A673 (cell line): Measurements from ENCODE around the gene FBLN2. TPM values are rescaled to one million over a fixed set of nuclear protein-coding genes. Genes with fewer than 3 reads are reported as not detected.

Experiments used
- BruUV-seq: library from RNA; stranded (reverse); fragments of 400-500 nt; replicated peaks from 2 replicates; lab custom pipeline; 2021; lab: Mats Ljungman, UMichigan
- CTCF ChIA-PET: fragments of 300-600 bp; sonication (Branson Sonifier 250); formaldehyde crosslinking; loops from one replicate; lab custom pipeline; 2022; ENCODE audit warnings: antibody characterized with exemption; lab: Charles Lee
- POLR2A ChIA-PET: fragments of 300-600 bp; sonication (Branson Sonifier 250); formaldehyde crosslinking; loops from one replicate; lab custom pipeline; 2022; ENCODE audit warnings: antibody characterized with exemption; ENCODE audit not compliant: low non-redundant PET; lab: Charles Lee
- DNase-seq: peaks from one replicate; pipeline ENCODE4 v3.0.0-alpha.2; 2015; ENCODE audit warnings: low spot score
- H3K27ac ChIP-seq: fragments of 200-600 bp; sonication (generic); 2 replicates; pipeline ENCODE4 v1.5.1; 2016; ENCODE audit warnings: mixed run types, low read depth, mild to moderate bottlenecking, mixed read lengths, antibody characterized with exemption, low read length; ENCODE audit not compliant: poor library complexity, severe bottlenecking
- H3K27me3 ChIP-seq: fragments of 200-600 bp; sonication (generic); replicated peaks from 2 replicates; pipeline ENCODE4 v1.6.1; 2017; ENCODE audit warnings: mixed run types, low read depth, mild to moderate bottlenecking, mixed read lengths, antibody characterized with exemption, low read length; ENCODE audit not compliant: insufficient read depth, poor library complexity
- H3K36me3 ChIP-seq: fragments of 200-600 bp; sonication (generic); 2 replicates; pipeline ENCODE4 v1.6.1; 2016; ENCODE audit warnings: mixed run types, mild to moderate bottlenecking, mixed read lengths, antibody characterized with exemption, low read length; ENCODE audit not compliant: insufficient read depth, poor library complexity, severe bottlenecking
- H3K4me1 ChIP-seq: fragments of 200-600 bp; sonication (generic); 2 replicates; pipeline ENCODE4 v1.6.1; 2017; ENCODE audit warnings: mixed run types, mild to moderate bottlenecking, mixed read lengths, antibody characterized with exemption, low read length; ENCODE audit not compliant: insufficient read depth, poor library complexity, severe bottlenecking
- H3K4me3 ChIP-seq: fragments of 200-600 bp; sonication (generic); 2 replicates; pipeline ENCODE4 v1.5.1; 2016; ENCODE audit warnings: low read depth, mixed run types, mild to moderate bottlenecking, mixed read lengths, low read length; ENCODE audit not compliant: poor library complexity, severe bottlenecking
- H3K9me3 ChIP-seq: fragments of 200-600 bp; sonication (generic); 2 replicates; pipeline ENCODE4 v1.6.1; 2016; ENCODE audit warnings: mixed run types, low read depth, mild to moderate bottlenecking, mixed read lengths, antibody characterized with exemption, low read length; ENCODE audit not compliant: poor library complexity, severe bottlenecking
- EZH2 ChIP-seq: fragments of 200-600 bp; sonication (generic); IDR thresholded peaks from 2 replicates; pipeline ENCODE4 v1.6.1; 2017; ENCODE audit warnings: borderline replicate concordance, low read depth, mild to moderate bottlenecking, mixed read lengths, antibody characterized with exemption, low read length; ENCODE audit not compliant: poor library complexity, severe bottlenecking
- intact Hi-C: fragments of 100-400 bp; cut with micrococcal nuclease; formaldehyde crosslinking; loops from one replicate; pipeline ENCODE4 v1.10.0; 2022; ENCODE audit not compliant: unreplicated experiment
- total RNA-seq: library from RNA; stranded (reverse); gene quantifications from 2 replicates; pipeline ENCODE4 v1.2.3, GENCODE V29; 2021
- TF ChIP-seq, protein P1 (sequence below): fragments of 300-800, 200-600 bp; sonication (generic); conservative IDR thresholded peaks from 2 replicates; pipeline ENCODE4 v1.5.1; 2017; ENCODE audit warnings: low read depth, mild to moderate bottlenecking, antibody characterized with exemption, low read length, moderate library complexity, mixed read lengths

The FBLN2 gene
- total RNA-seq, 1 experiment from 2014 or later = 0.71 TPM

- intact Hi-C loops = no loop called here
- no peak for DNase-seq
- TF ChIP-seq EZH2 = no peak
- TF ChIP-seq, protein P1, sequence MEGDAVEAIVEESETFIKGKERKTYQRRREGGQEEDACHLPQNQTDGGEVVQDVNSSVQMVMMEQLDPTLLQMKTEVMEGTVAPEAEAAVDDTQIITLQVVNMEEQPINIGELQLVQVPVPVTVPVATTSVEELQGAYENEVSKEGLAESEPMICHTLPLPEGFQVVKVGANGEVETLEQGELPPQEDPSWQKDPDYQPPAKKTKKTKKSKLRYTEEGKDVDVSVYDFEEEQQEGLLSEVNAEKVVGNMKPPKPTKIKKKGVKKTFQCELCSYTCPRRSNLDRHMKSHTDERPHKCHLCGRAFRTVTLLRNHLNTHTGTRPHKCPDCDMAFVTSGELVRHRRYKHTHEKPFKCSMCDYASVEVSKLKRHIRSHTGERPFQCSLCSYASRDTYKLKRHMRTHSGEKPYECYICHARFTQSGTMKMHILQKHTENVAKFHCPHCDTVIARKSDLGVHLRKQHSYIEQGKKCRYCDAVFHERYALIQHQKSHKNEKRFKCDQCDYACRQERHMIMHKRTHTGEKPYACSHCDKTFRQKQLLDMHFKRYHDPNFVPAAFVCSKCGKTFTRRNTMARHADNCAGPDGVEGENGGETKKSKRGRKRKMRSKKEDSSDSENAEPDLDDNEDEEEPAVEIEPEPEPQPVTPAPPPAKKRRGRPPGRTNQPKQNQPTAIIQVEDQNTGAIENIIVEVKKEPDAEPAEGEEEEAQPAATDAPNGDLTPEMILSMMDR = no peak
- no peaks in the 10 kb centered on the region for H3K4me1 ChIP-seq
- no TSS peak for BruUV-seq
- no peak overlapping the region for H3K27ac ChIP-seq
- no peaks in the 10 kb centered on the region for H3K9me3 ChIP-seq
- H3K27me3 ChIP-seq = no peaks in the 10 kb centered on the region
- ChIA-PET POLR2A (no interaction called here), CTCF (no interaction called here)
- H3K4me3 ChIP-seq = no peak overlapping the region
- no peaks in the 10 kb centered on the region for H3K36me3 ChIP-seq
These were observed 63.9 kb downstream of the FBLN2 start for GRCh38 chr3:13612829-13613228.

DNA sequence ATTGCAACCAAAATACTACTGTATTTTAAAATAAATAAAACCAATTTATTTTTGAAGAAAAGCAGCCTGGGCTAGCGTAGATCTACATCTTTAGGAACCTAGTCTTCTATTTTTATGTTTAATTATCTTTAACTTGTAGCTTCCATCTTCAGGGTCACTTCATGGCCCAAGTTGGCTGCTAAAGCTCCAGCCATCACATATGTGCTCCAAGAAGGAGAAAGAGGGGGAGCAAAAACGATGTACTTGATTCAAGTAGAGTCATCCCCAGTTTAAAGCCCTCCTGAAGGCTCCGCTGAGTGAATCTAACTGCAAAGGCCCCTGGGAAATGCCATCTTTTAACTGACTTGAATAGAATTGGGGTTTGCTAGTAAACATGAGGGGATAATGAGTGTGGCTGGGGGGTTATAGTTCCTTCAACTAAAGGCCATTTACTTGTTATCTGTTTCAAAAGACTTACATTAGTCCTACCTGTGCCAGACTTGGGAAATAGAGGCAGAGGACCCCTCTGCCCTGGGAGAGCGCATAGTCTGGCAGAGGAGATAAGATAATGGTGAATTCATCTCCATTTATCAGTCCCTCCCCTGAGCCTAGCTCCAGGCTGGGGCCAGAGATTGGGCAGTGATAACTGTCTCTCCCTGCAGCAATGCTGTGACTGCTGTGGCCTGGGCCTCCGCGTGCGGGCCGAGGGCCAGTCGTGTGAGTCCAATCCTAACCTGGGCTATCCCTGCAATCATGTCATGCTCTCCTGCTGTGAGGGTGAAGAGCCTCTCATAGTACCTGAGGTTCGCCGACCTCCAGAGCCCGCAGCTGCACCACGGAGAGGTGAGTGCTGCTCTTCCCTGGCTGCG is 64.6 kb downstream of the FBLN2 start:
- Histone ChIP-seq H3K4me3 (no peak overlapping the region), H3K27me3 (no peaks in the 10 kb centered on the region), H3K27ac (no peak overlapping the region), H3K9me3 (no peaks in the 10 kb centered on the region), H3K36me3 (no peaks in the 10 kb centered on the region), H3K4me1 (no peaks in the 10 kb centered on the region)
- ChIA-PET CTCF (no interaction called here), POLR2A (no interaction called here)
- intact Hi-C loops = no loop called here
- no peak for DNase-seq
- TF ChIP-seq EZH2 = no peak
- TF ChIP-seq, protein P1 = no peak
- no TSS peak for BruUV-seq

- Histone ChIP-seq H3K4me1 (no peaks in the 10 kb centered on the region), H3K36me3 (no peaks in the 10 kb centered on the region), H3K27me3 (no peaks in the 10 kb centered on the region), H3K27ac (no peak overlapping the region), H3K4me3 (no peak overlapping the region), H3K9me3 (no peaks in the 10 kb centered on the region)
- DNase-seq = no peak
- POLR2A ChIA-PET = no interaction called here
- no peak for TF ChIP-seq EZH2
- TF ChIP-seq, protein P1 = no peak
- CTCF ChIA-PET = no interaction called here
- no TSS peak for BruUV-seq
- intact Hi-C loops = no loop called here
These were observed 65.7 kb downstream of the FBLN2 start for GRCh38 chr3:13614607-13615006.
